NCI-H69 (cell line): ENCODE measurements around the gene FFAR3.

Experiments used
- DNase-seq: peaks from one replicate; lab custom pipeline; 2025; lab: John Stamatoyannopoulos, UW

The FFAR3 gene

GRCh38 chr19:35403116-35403760 lies 45.0 kb downstream of the FFAR3 start:
- DNase-seq: no peak

DNA sequence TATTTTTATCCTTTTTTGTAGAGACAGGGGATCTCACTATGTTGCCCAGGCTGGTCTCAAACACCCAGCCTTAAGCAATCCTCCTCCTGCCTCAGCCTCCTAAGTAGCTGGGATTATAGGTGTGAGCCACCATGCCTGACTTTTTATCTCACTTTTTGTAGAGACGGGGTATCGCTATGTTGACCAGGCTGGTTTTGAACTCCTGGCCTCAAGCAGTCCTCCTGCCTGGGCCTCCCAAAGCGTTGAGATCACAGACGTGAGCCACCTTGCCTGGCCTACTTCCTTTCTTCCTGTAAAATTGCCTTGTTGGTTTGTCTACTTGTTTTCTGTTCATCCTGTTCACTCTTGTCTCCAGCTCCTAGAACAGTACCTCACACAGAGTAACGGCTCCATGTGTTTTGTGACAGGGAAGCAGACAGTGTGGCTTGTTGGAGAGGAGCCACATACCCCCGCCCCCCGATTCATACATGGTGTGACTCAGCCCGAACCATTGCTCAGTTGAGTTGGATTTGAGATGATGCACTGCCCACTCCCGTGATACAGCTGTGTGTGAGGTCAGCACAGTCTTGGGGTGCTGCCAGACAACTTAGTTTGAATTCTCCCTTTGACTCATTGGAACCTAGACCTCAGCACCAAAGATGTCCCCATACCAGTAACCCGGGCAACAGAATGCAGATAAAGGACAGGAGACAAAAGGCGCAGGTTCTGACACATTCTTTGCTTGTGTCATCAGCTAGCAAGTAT lies 46.8 kb downstream of the FFAR3 start:
- no peak for DNase-seq

DNA sequence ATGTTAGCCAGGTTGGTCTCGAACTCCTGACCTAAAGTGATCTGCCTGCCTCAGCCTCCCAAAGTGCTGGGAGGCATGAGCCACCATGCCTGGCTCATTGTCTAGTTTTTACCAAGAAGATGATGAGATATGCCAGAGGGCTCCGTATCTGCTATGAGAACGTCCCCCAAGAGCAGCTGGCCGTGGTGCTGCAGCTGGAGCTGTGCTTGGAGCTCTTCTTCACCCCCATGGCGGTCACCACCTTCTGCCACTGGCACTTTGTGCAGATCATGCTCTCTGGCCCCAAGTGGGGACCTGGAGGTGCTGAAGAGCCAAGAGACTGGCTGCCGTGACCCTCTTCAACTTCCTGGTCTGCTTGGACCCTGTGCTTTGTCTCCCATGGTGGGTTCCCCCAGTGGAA lies 49.4 kb downstream of the FFAR3 start:
- DNase-seq: no peak

DNA sequence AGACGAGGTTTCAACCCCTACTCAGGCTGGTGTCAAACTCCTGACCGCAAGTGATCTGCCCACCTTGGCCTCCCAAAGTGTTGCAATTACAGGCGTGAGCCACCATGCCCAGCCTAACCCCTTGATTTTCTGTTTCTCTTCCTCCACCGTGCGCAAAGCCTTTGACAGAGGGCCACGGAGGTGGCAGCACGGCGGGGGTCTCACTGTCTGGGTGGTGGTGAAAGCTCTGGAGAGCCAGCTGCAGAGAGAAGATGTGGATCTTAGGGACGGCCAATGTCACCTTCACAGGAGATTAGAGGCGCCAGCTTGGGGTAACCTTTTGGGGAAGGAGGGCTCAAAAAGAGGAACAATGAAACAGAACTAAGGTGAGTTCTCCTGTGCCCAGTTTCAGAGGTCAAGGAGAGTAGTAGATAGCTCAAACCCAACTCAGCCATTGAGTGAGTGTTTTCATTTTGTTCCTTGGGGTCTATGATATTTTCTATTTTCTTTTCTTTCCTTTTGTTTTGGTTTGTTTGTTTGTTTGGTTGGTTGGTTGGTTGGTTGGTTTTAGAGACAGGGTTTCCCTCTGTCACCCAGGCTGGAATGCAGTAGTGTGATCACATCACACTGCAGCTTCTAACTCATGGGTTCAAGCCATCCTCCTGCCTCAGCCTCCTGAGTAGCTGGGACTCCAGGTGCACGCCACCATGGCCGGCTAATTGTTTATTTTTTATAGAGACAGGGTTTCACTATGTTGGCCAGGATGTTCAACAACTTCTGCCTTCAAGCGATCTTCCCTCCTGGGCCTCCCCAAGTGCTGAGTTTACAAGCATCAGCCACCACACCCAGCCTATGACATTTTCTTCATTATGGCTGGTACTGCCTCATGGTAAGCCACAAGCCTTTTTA lies 50.3 kb downstream of the FFAR3 start:
- DNase-seq: no peak

- DNase-seq: no peak
Observed at GRCh38 chr19:35409191-35409590, 50.9 kb downstream of the FFAR3 start.
